RPMI7951 (cell line): Measurements from ENCODE around the gene CLDN9. TPM values are rescaled to one million over a fixed set of nuclear protein-coding genes. Genes with fewer than 3 reads are reported as not detected.

Source experiments
- DNase-seq: peaks from one replicate; pipeline ENCODE4 v3.0.0-alpha.2; 2012; ENCODE audit warnings: low read depth
- total RNA-seq: library from RNA; depleted of rRNA; stranded (reverse); fragments of >200 nt; shearing (Covaris generic); gene quantifications from 2 replicates; pipeline ENCODE4 v1.2.3, GENCODE V29; 2014

The CLDN9 gene
- total RNA-seq, 1 experiment from 2014 or later, result not detected

- no peak for DNase-seq
Measured at GRCh38 chr16:2992383-2993081, 20.2 kb upstream of the CLDN9 start.

- no peak for DNase-seq
Measured at GRCh38 chr16:2996298-2996697, 16.4 kb upstream of the CLDN9 start.

- no peak for DNase-seq
Measured at GRCh38 chr16:2999929-3000328, 12.8 kb upstream of the CLDN9 start.

- no peak for DNase-seq
Measured at GRCh38 chr16:3000540-3000939, 12.2 kb upstream of the CLDN9 start.

GRCh38 chr16:3001316-3001715 is 11.4 kb upstream of the CLDN9 start:
- no peak for DNase-seq

- peak; percentile 97 for DNase-seq
Measured at GRCh38 chr16:3003582-3004270, 9.0 kb upstream of the CLDN9 start.

- DNase-seq, result no peak
Measured at GRCh38 chr16:3004319-3004718, 8.4 kb upstream of the CLDN9 start.

GRCh38 chr16:3004781-3005284 is 7.9 kb upstream of the CLDN9 start:
- DNase-seq, result no peak

GRCh38 chr16:3007059-3007956 is 5.4 kb upstream of the CLDN9 start:
- DNase-seq, result no peak

- DNase-seq, result no peak
Measured at GRCh38 chr16:3007957-3008689, 4.6 kb upstream of the CLDN9 start.

GRCh38 chr16:3008690-3009037 is 4.1 kb upstream of the CLDN9 start:
- DNase-seq, result no peak

- no peak for DNase-seq
Measured at GRCh38 chr16:3009568-3010390, 2.9 kb upstream of the CLDN9 start.

- no peak for DNase-seq
Measured at GRCh38 chr16:3010510-3010909, 2.2 kb upstream of the CLDN9 start.

GRCh38 chr16:3012246-3012645 is 477 bp upstream of the CLDN9 start:
- DNase-seq, result no peak

- no peak for DNase-seq
Measured at GRCh38 chr16:3013491-3013951, 798 bp downstream of the CLDN9 start.

- no peak for DNase-seq
Measured at GRCh38 chr16:3013998-3014690, 1.4 kb downstream of the CLDN9 start.

- no peak for DNase-seq
Measured at GRCh38 chr16:3014971-3015370, 2.2 kb downstream of the CLDN9 start.

- DNase-seq, result no peak
Measured at GRCh38 chr16:3015865-3016521, 3.3 kb downstream of the CLDN9 start.

- DNase-seq, result no peak
Measured at GRCh38 chr16:3017344-3017743, 4.6 kb downstream of the CLDN9 start.
